Endodermal cell (in vitro differentiated cells): Measurements from ENCODE around the gene RTL1. TPM values are rescaled to one million over a fixed set of nuclear protein-coding genes. Genes with fewer than 3 reads are reported as not detected.

Source experiments
- DNase-seq: peaks from one replicate; pipeline ENCODE4 v3.0.0-alpha.2; 2017
- H3K27ac ChIP-seq: 2 replicates; pipeline ENCODE4 v1.5.1; 2013; ENCODE audit warnings: mild to moderate bottlenecking, low read depth, low read length, moderate library complexity
- H3K27me3 ChIP-seq: 2 replicates; pipeline ENCODE4 v1.6.1; 2013; ENCODE audit warnings: mild to moderate bottlenecking, low read length, moderate library complexity; ENCODE audit not compliant: insufficient read depth, control insufficient read depth, poor library complexity, severe bottlenecking
- H3K36me3 ChIP-seq: 2 replicates; pipeline ENCODE4 v1.7.0; 2013; ENCODE audit warnings: mild to moderate bottlenecking, low read length, moderate library complexity; ENCODE audit not compliant: control insufficient read depth, insufficient read depth
- H3K4me1 ChIP-seq: one replicate; pipeline ENCODE4 v1.7.0; 2013; ENCODE audit warnings: low read length; ENCODE audit not compliant: control insufficient read depth, insufficient read depth
- H3K4me3 ChIP-seq: 2 replicates; pipeline ENCODE4 v1.5.1; 2013; ENCODE audit warnings: mild to moderate bottlenecking, low read length, moderate library complexity
- H3K9ac ChIP-seq: 2 replicates; pipeline ENCODE4 v1.6.1; 2013; ENCODE audit warnings: mild to moderate bottlenecking, low read length, moderate library complexity; ENCODE audit not compliant: poor library complexity, severe bottlenecking; ENCODE audit errors: extremely low read depth
- H3K9me3 ChIP-seq: 2 replicates; pipeline ENCODE4 v1.6.1; 2013; ENCODE audit warnings: mild to moderate bottlenecking, low read length, moderate library complexity; ENCODE audit not compliant: control insufficient read depth
- H3K27ac Mint-ChIP-seq: 2 replicates; pipeline ENCODE4 v1.8.0; 2020; ENCODE audit warnings: mixed read lengths
- H3K27me3 Mint-ChIP-seq: 2 replicates; pipeline ENCODE4 v1.8.0; 2021; ENCODE audit warnings: mild to moderate bottlenecking, mixed read lengths; ENCODE audit not compliant: insufficient read depth
- H3K36me3 Mint-ChIP-seq: 2 replicates; pipeline ENCODE4 v1.8.0; 2020; ENCODE audit warnings: low read depth, mixed read lengths
- H3K4me1 Mint-ChIP-seq: 2 replicates; pipeline ENCODE4 v1.8.0; 2020; ENCODE audit warnings: mixed read lengths
- H3K4me3 Mint-ChIP-seq: 2 replicates; pipeline ENCODE4 v1.8.0; 2020; ENCODE audit warnings: mild to moderate bottlenecking, moderate library complexity, mixed read lengths
- H3K9me3 Mint-ChIP-seq: 2 replicates; pipeline ENCODE4 v1.8.0; 2020; ENCODE audit warnings: mild to moderate bottlenecking, mixed read lengths
- WGBS, 2 experiments: methylation state at CpG; one replicate each; pipeline versions ENCODE4 v1.1.5 to v1.1.7; 2013; ENCODE audit warnings: missing lambda C conversion rate in 2 of 2, mixed read lengths in 1 of 2; ENCODE audit not compliant: insufficient coverage in 1 of 2, insufficient read length in 1 of 2; 5-methylcytosine and 5-hydroxymethylcytosine counted together
- total RNA-seq, 2 donors: library from RNA; stranded (reverse); fragmentation: NEBNext Ultra II Directional in 1 of 2; extraction: Animal tissue kit (Norgen Biotek cat#: 25700) in 1 of 2; gene quantifications; 2 replicates in 1 of 2; 3 replicates in 1 of 2; pipeline ENCODE4 v1.2.1, GENCODE V29; 2021
- TF ChIP-seq, protein P1 (sequence below): fragments of 200-600 bp; sonication (generic); conservative IDR thresholded peaks from 2 replicates; pipeline ENCODE4 v1.5.0; 2021; ENCODE audit warnings: antibody characterized with exemption, mild to moderate bottlenecking

RTL1 gene
- total RNA-seq, 2 donors from 2014 or later, result 0.86 to 2.0 TPM

DNA sequence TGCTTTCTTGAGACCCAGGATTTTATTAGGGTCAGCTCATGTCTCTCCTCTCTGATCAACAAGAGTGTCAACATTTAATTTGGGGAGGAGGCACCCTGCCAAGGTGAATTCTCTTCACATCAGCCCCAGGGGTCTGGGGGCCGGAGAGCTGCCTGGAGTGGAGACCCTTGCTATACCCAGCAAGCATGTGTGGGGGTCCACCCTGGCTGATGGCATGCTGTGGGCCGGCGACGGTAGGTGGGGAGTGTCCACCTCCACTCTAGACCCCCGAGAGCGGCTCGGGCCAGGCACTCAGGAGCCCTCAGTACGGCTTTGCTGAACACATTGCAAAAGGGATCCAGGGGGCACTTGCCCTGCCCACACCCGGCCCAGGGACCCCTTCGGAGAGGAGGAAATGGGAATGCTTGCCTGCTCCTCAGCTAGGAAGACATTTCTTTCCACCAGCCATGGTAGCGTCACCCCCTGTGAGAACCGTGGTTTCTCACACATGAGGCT is 67.2 kb downstream of the RTL1 start:
- WGBS, 2 experiments, result 96% methylated on average over 12 of the region's 12 CpGs
- no peak overlapping the region for H3K27ac Mint-ChIP-seq

DNA sequence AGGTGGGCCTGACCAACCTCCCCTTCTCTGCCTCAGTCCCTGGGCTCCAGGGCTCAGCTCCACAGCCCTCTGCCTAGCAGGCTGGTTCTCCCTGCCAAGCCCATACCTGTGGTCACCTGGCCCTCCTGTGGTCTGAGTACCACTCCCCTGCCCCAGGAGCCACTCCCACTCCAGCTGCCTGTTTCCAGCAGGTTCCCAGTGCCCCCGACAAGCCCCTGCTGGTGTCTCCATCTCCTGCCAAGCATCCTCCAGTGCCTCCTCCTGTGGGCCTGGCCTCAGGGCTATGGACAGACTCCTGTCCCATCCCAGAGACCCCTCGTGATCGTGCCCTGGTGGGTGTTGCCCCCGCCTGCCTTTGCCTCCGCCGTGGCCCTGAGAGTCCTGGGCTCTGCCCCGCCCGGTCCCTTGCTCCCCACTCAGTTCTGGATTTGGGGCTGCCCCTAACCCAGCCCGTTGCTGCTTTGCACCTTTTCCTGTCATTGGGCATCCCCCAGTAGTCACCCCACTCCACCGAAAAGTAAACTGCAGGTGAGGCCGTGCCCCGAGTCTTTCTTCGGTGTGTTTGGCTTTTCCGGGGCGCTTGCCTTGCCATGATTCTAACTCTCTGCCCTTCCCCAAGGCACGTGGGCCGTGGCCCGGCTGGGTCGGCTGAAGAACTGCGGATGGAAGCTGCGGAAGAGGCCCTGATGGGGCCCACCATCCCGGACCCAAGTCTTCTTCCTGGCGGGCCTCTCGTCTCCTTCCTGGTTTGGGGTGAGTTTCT is 67.8 kb downstream of the RTL1 start:
- peaks cover 5% of the 10 kb centered on the region for H3K9me3 ChIP-seq
- H3K27ac Mint-ChIP-seq, result no peak overlapping the region
- peaks cover 48% of the 10 kb centered on the region for H3K4me1 Mint-ChIP-seq
- no peak overlapping the region for H3K4me3 Mint-ChIP-seq
- H3K27ac ChIP-seq, result no peak overlapping the region
- TF ChIP-seq, protein P1, sequence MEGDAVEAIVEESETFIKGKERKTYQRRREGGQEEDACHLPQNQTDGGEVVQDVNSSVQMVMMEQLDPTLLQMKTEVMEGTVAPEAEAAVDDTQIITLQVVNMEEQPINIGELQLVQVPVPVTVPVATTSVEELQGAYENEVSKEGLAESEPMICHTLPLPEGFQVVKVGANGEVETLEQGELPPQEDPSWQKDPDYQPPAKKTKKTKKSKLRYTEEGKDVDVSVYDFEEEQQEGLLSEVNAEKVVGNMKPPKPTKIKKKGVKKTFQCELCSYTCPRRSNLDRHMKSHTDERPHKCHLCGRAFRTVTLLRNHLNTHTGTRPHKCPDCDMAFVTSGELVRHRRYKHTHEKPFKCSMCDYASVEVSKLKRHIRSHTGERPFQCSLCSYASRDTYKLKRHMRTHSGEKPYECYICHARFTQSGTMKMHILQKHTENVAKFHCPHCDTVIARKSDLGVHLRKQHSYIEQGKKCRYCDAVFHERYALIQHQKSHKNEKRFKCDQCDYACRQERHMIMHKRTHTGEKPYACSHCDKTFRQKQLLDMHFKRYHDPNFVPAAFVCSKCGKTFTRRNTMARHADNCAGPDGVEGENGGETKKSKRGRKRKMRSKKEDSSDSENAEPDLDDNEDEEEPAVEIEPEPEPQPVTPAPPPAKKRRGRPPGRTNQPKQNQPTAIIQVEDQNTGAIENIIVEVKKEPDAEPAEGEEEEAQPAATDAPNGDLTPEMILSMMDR, result no peak
- no peak overlapping the region for H3K4me3 ChIP-seq
- no peak overlapping the region for H3K9ac ChIP-seq
- peaks cover 1% of the 10 kb centered on the region for H3K36me3 Mint-ChIP-seq
- peaks cover 18% of the 10 kb centered on the region for H3K4me1 ChIP-seq
- H3K9me3 Mint-ChIP-seq, result peaks cover 6% of the 10 kb centered on the region
- no peaks in the 10 kb centered on the region for H3K27me3 Mint-ChIP-seq
- no peaks in the 10 kb centered on the region for H3K27me3 ChIP-seq
- no peak for DNase-seq
- WGBS, 2 experiments, result 90 to 92% methylated on average over 13 to 24 of the region's 24 CpGs
- H3K36me3 ChIP-seq, result no peaks in the 10 kb centered on the region

More for the DNA sequence above, 67.2 kb downstream of the RTL1 start:
- no peaks in the 10 kb centered on the region for H3K27me3 ChIP-seq
- H3K27ac ChIP-seq, result no peak overlapping the region
- H3K4me1 ChIP-seq, result peaks cover 19% of the 10 kb centered on the region
- no peak for DNase-seq
- H3K36me3 Mint-ChIP-seq, result peaks cover 1% of the 10 kb centered on the region
- H3K4me1 Mint-ChIP-seq, result peaks cover 43% of the 10 kb centered on the region
- no peaks in the 10 kb centered on the region for H3K27me3 Mint-ChIP-seq
- no peak overlapping the region for H3K9ac ChIP-seq
- peaks cover 5% of the 10 kb centered on the region for H3K9me3 ChIP-seq
- H3K4me3 ChIP-seq, result no peak overlapping the region
- no peak overlapping the region for H3K4me3 Mint-ChIP-seq
- TF ChIP-seq, protein P1, result no peak
- peaks cover 6% of the 10 kb centered on the region for H3K9me3 Mint-ChIP-seq
- no peaks in the 10 kb centered on the region for H3K36me3 ChIP-seq

DNA sequence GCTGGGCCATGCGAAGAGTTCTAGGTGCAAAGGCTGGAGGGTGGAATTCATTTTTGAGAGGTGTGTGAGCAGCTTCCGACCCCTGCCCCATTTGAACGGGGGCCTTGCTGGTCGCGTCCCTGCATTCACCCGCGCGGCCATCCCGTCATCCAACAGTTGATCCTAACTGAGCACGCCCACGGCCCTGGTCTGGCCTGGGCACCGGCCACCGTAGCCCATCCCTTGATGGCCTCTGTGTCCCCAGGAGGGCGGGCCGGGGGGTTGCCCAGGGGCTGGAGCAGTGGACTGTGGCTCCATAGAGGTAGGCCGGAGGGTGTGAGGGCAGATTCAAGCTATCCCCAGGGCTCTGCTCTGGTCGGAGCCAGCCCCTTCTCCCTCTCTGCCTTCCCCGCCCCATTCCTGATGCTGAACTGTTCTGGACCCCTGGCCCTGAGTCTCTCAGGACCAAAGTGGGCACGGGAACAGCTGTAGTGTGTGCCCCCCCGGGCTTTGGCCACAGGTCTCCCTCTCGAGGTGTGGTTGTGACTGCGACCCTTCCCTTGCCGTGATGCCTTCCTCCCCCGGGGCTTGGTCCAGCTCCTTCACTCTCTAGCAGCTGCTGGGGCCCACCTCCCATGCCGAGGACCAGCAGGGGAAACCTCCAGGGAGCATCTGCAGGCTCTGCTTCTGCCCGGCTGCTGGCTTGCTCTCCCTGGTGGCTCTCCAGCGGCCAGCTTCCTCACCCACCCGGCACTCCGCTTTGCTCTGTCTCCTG is 68.6 kb downstream of the RTL1 start:
- WGBS, 2 experiments, result 84 to 86% methylated on average over 17 to 29 of the region's 29 CpGs
- no peaks in the 10 kb centered on the region for H3K27me3 ChIP-seq
- H3K36me3 ChIP-seq, result no peaks in the 10 kb centered on the region
- H3K9ac ChIP-seq, result no peak overlapping the region
- no peaks in the 10 kb centered on the region for H3K27me3 Mint-ChIP-seq
- H3K4me3 Mint-ChIP-seq, result no peak overlapping the region
- TF ChIP-seq, protein P1, result no peak
- H3K9me3 Mint-ChIP-seq, result peaks cover 6% of the 10 kb centered on the region
- H3K27ac ChIP-seq, result no peak overlapping the region
- peaks cover 47% of the 10 kb centered on the region for H3K4me1 Mint-ChIP-seq
- peaks cover 5% of the 10 kb centered on the region for H3K9me3 ChIP-seq
- no peak overlapping the region for H3K4me3 ChIP-seq
- H3K36me3 Mint-ChIP-seq, result peaks cover 1% of the 10 kb centered on the region
- peaks cover 18% of the 10 kb centered on the region for H3K4me1 ChIP-seq
- peak overlapping the region; percentile 30 for H3K27ac Mint-ChIP-seq
- no peak for DNase-seq
